Transverse colon (tissue), 3 donors: ENCODE measurements around the gene PKN1.
A peak's percentile ranks its signal among the peaks of the same experiment; 100 is the strongest.

Experiments
- POLR2A ChIP-seq: fragments of 450-650 bp; IDR thresholded peaks from one replicate; pipeline ENCODE4 v1.6.1; 2016; ENCODE audit warnings: antibody characterized with exemption, mild to moderate bottlenecking, moderate library complexity
- TF ChIP-seq, protein P1 (sequence below), 5 experiments: fragments of 200-600 bp in 3 of 5; fragments of 450-650 bp in 2 of 5; sonication (generic) in 3 of 5; IDR thresholded peaks; 1 replicate in 2 of 5; 2 replicates in 3 of 5; pipeline ENCODE4 v1.5.1; 2016 to 2017; ENCODE audit warnings: antibody characterized with exemption in 5 of 5, inconsistent platforms in 3 of 5, mild to moderate bottlenecking in 2 of 5, moderate library complexity in 1 of 5

DNA sequence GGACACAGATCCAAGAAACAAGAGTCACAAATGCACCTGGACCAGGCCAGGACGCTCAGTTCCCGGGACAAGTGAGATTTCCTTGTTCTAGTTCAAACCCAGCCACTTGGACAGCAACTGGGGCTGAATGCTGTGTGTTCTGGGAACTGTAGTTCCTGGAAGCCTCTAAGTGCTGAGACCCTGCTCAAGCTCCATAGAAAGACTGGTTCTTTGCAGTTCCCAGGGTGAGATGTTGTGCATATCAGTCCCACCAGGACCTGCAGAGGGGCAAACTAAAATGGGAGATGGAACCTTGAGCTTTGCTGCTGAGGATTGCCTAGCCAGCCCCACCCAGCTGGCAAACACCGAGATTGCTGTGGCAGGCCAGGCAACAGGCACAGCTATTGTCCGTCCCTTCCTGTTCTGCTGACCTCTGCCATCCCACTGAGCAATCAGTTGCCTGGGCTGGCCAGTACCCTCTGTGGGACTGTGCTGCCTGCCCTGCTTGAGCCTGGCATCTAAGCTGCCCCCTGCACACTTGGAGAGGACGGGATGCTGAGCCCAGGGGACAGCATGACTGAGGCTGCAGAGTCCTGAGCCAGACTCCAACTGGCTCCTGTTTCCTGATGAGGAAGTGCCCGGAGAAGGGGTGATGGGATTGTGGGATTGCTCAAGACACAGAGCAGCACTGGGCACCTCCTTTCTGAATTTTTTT is 64.3 kb downstream of the PKN1 start:
- TF ChIP-seq, protein P1, sequence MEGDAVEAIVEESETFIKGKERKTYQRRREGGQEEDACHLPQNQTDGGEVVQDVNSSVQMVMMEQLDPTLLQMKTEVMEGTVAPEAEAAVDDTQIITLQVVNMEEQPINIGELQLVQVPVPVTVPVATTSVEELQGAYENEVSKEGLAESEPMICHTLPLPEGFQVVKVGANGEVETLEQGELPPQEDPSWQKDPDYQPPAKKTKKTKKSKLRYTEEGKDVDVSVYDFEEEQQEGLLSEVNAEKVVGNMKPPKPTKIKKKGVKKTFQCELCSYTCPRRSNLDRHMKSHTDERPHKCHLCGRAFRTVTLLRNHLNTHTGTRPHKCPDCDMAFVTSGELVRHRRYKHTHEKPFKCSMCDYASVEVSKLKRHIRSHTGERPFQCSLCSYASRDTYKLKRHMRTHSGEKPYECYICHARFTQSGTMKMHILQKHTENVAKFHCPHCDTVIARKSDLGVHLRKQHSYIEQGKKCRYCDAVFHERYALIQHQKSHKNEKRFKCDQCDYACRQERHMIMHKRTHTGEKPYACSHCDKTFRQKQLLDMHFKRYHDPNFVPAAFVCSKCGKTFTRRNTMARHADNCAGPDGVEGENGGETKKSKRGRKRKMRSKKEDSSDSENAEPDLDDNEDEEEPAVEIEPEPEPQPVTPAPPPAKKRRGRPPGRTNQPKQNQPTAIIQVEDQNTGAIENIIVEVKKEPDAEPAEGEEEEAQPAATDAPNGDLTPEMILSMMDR (IDR thresholded peaks at IDR 0.05), result no peak
- TF ChIP-seq POLR2A, result peak; percentile 68
